ENCODE data around the gene A1BG.

DNA sequence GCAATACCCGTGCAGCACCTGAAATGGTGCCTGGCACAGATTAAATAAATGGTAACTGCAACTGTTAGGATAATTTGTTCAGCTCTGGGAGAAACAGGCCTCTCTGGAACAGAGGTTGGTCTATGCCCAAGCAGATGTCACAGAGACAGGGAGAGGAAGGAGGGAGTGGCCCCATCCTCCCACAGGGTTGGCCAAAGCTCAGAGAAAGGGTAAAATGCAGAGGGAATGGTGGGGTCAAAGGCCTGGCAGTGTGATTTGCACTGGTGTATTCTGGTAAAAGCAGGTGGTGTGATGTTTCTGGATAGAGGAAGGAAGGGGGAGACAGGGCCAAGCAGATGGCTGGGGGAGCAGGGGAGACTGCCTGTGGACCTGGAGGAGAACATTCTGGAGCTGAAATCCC, 17.1 kb downstream of the A1BG start:
- TF ChIP-seq POLR2AphosphoS5 (IDR thresholded peaks at IDR 0.05; ENCODE audit: borderline replicate concordance, low read depth, low read length) (no peak), EZH2 (IDR thresholded peaks at IDR 0.05) (no peak), FOXP2 (optimal IDR thresholded peaks at IDR 0.05; ENCODE audit: control extremely low read depth, extremely low read length, insufficient read depth) (no peak)

Measured in SK-N-MC (cell line).